NCI-H1105 (cell line): ENCODE results near the gene G6PC3.

Experiments used
- DNase-seq: peaks from one replicate; lab custom pipeline; 2025; lab: John Stamatoyannopoulos, UW

The G6PC3 gene

DNA sequence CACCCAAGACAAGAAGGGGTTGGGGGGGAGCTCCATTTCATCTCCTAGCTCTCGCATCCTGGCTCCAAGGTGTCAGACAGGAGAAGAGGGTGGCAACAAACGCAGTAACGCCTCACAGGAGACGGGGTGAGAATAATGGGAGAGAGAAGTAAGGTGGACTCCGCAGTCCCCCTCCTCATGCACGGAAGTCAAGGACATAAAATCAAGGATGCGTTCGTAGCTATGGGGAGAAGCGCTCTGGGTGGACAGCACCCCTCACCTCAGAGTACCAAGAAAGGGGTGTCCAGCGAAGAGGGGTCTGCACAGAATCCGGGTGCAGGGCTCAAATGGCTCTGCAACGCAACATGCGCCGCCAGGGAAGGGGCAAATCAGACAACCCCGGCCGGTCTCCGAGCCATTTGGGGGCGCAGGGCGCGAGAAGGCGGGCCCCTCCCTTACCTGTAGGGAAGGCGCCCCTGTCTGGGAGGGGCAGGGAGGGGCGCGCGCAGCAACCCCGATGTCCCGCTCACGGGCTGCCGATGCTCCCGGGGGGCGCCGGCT is 52.4 kb downstream of the G6PC3 start:
- no peak for DNase-seq

GRCh38 chr17:44123356-44124117 is 53.0 kb downstream of the G6PC3 start, which contains the start of gene HDAC5:
HDAC5 (minus strand) TSS chr17:44123641; CDS start chr17:44117515, 6,126 bp downstream.
- peak; percentile 86 for DNase-seq

DNA sequence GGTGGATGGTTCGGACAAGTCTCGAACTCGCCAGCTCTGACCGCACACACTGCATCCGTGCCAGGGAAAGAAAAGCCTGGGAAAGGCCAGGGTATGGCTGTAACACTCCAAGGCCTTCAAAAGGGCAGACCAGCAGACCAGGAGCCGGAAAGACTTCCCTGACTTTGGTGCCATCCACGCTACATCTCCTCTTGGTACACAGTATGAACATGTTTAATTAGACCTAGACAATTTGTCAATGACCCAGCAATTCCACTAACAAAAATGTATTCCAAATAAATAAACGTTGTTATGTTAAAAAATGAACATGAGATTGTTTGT is 53.5 kb downstream of the G6PC3 start:
- no peak for DNase-seq
